Skeletal muscle tissue (tissue), 4 donors: ENCODE data around the gene PLXNB2. TPM values are rescaled to one million over a fixed set of nuclear protein-coding genes. Genes with fewer than 3 reads are reported as not detected.

Experiments used
- H3K27ac ChIP-seq: one replicate; pipeline ENCODE4 v1.7.0; 2013; ENCODE audit warnings: mild to moderate bottlenecking, low read depth, low read length, inconsistent platforms
- H3K27me3 ChIP-seq, 3 donors: one replicate each; pipeline ENCODE4 v1.7.0; 2013; ENCODE audit warnings: low read length in 3 of 3; ENCODE audit not compliant: control insufficient read depth in 3 of 3, insufficient read depth in 3 of 3
- H3K36me3 ChIP-seq, 3 donors: one replicate each; pipeline ENCODE4 v1.7.0; 2013; ENCODE audit warnings: low read length in 3 of 3; ENCODE audit not compliant: control insufficient read depth in 3 of 3, insufficient read depth in 3 of 3
- H3K4me1 ChIP-seq, 3 donors: one replicate each; pipeline ENCODE4 v1.7.0; 2013; ENCODE audit warnings: low read length in 3 of 3, mild to moderate bottlenecking in 3 of 3; ENCODE audit not compliant: control insufficient read depth in 3 of 3, insufficient read depth in 3 of 3
- H3K4me3 ChIP-seq, 3 donors: one replicate each; pipeline ENCODE4 v1.7.0; 2013; ENCODE audit warnings: low read length in 3 of 3
- H3K9ac ChIP-seq, 3 donors: one replicate each; pipeline ENCODE4 v1.7.0; 2013; ENCODE audit warnings: low read length in 3 of 3, mild to moderate bottlenecking in 3 of 3, moderate library complexity in 2 of 3, low read depth in 1 of 3
- H3K9me3 ChIP-seq, 3 donors: one replicate each; pipeline ENCODE4 v1.7.0; 2013; ENCODE audit warnings: low read length in 3 of 3; ENCODE audit not compliant: control insufficient read depth in 3 of 3
- total RNA-seq: library from RNA; depleted of rRNA; stranded (reverse); fragments of >200 nt; gene quantifications from one replicate; pipeline ENCODE4 v1.2.3, GENCODE V29; 2014
- donor health status: Osteomylitis.

The PLXNB2 gene
- total RNA-seq, 1 donor from 2014 or later = 48.5 TPM

DNA sequence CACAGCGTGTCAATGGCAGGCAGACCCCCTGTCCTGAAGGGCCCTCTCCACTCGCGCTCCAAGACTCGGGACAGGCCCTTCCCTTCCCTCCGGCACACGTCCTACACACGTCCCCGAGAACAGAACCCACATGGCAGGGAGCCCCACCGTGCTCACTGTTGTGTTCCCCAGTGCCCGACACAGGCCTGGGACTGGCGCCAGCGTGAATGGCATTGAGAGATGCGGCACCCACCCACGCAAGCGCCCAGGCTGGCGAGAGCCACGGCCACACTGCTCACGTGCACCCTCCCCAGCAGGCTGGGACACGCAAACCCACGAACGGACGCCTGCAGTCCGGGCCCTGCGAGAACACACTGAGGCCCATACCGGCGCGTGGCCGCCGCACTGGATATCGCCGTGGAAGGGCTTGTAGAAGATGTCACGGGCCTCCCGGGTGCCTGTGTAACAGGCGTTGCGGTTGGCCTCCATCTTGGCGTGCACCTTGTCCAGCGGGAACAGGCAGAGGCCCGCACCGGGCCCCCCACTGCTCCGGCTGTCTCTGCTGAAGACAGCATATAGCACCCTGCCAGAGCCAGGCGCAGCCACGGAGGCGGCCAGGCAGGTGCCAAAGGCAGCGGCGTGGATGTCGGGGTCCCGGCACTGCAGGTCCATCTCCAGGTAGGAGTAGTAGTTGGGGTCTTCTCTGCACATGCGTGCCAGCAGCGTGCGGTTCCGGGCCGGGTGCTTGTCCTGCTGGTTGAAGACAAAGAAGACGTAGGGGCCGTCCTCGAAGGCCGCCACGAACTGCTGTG is 18.1 kb downstream of the PLXNB2 start:
- Histone ChIP-seq H3K9me3 (no peaks in the 10 kb centered on the region), H3K27ac (no peak overlapping the region), H3K9ac (no peak overlapping the region), H3K4me1 (peaks cover 8 to 12% (median 9%) of the 10 kb centered on the region in 3 donors), H3K27me3 (peaks cover 0 to 7% (median 0%) of the 10 kb centered on the region in 3 donors), H3K4me3 (no peak overlapping the region), H3K36me3 (peaks cover 23 to 33% (median 26%) of the 10 kb centered on the region in 3 donors)

DNA sequence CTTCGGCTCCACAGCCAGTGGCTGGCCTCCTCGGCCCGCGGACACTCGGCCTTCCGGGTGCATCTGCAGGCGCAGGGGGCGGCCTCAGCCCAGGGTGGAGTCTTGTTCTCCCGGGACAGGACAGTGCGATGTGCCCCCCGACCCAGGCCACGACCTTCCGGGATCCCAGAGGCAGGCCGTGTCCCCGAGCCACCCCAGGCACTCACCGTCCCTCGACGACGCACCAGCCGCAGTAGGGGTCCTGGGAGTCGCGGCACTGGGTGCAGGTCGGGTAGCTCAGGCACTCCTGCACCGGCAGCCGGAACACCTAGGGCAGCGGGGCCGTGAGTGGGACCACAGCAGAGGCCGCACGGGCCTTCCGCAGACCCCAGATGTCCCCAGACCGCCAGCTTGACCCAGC is 19.7 kb downstream of the PLXNB2 start:
- H3K36me3 ChIP-seq = peaks cover 23 to 35% (median 30%) of the 10 kb centered on the region in 3 donors
- no peak overlapping the region for H3K9ac ChIP-seq
- H3K4me3 ChIP-seq = no peak overlapping the region
- no peaks in the 10 kb centered on the region for H3K9me3 ChIP-seq
- peaks cover 0 to 1% (median 0%) of the 10 kb centered on the region in 3 donors for H3K4me1 ChIP-seq
- no peak overlapping the region for H3K27ac ChIP-seq
- H3K27me3 ChIP-seq = peaks cover 0 to 7% (median 0%) of the 10 kb centered on the region in 3 donors

DNA sequence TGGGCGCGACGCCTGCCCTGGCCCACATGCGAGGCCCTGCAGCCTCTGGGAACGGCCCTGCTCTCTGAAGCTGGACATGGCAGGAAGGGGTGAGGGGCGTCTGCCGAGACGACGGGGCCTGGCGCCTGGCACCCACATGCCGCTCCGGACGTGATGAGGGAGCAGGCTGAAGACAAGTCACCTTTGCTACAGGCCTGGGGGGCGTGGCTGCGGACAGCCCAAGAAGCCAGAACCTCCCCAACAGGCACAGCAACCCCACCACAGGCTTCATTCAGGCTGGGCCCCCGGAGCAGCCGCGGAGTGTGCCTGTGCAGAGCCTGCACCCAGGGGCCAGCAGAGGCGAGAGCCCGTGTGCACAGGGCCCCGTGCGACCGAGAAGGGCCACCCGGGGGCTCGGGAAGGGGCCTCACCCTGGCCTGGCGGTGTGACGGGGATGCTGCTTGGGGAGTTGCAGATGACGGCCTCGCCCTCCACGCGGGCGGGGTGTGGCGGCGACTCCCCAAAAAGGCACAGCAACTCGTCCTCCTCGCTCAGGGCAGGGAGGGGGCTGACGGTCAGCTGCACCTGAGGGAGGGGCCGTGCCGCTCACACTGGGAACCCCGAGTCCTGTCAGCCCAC is 20.6 kb downstream of the PLXNB2 start:
- Histone ChIP-seq H3K9ac (no peak overlapping the region), H3K4me1 (no peaks in the 10 kb centered on the region), H3K4me3 (no peak overlapping the region), H3K27me3 (peaks cover 0 to 4% (median 0%) of the 10 kb centered on the region in 3 donors), H3K36me3 (peaks cover 25 to 37% (median 30%) of the 10 kb centered on the region in 3 donors), H3K9me3 (no peaks in the 10 kb centered on the region), H3K27ac (no peak overlapping the region)

DNA sequence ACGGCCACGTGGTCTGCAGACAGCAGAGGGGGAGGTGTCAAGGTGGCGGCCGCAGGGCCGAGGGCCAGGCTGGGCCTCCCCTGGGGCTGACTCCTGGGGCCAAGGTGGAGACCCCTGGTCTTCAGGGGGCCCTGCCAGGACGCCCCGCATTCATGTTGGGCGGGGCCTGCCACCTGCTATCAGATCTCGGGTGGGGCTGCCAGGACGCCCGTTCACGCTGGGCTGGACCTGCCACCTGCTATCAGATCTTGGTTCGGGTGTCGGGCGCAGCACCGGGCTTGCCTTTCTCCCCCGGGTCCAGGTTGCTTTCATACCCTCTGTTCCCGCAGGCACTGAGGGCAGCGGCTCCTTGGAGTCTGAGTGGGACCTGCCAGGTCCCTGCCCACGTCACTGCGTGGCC is 21.2 kb downstream of the PLXNB2 start:
- peaks cover 30 to 40% (median 31%) of the 10 kb centered on the region in 3 donors for H3K36me3 ChIP-seq

DNA sequence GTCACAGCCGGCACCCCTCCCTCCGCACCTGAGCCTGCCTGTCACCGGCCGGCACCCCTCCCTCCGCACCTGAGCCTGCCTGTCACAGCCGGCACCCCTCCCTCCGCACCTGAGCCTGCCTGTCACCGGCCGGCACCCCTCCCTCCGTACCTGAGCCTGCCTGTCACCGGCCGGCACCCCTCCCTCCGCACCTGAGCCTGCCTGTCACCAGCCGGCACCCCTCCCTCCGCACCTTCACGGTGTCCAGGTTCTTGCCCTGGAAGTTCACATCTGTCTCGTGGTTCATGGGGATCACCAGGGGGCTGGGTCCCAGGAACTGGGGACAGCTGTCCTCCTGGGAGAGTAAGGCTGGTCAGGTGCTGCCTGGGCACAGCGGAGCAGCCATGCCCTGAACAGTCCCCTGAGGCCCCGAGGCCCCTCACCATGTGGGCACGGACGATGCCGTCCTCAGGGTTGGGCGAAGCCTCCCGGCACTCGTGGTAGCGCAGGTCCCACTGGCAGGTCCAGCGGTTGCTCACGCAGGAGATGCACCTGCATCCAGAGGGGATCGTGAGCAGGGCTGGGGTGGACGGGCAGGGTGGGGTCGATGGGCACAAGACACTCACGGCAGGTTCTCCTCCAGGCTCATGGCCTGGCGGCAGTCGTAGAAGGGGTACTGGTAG is 21.7 kb downstream of the PLXNB2 start:
- Histone ChIP-seq H3K36me3 (peaks cover 36 to 45% (median 36%) of the 10 kb centered on the region in 3 donors), H3K4me3 (no peak overlapping the region), H3K27ac (no peak overlapping the region), H3K9me3 (no peaks in the 10 kb centered on the region), H3K4me1 (no peaks in the 10 kb centered on the region), H3K9ac (no peak overlapping the region), H3K27me3 (no peaks in the 10 kb centered on the region)

More for the DNA sequence above, 21.2 kb downstream of the PLXNB2 start:
- Histone ChIP-seq H3K4me3 (no peak overlapping the region), H3K27ac (no peak overlapping the region), H3K9ac (no peak overlapping the region), H3K9me3 (no peaks in the 10 kb centered on the region), H3K4me1 (no peaks in the 10 kb centered on the region), H3K27me3 (peaks cover 0 to 2% (median 0%) of the 10 kb centered on the region in 3 donors)

DNA sequence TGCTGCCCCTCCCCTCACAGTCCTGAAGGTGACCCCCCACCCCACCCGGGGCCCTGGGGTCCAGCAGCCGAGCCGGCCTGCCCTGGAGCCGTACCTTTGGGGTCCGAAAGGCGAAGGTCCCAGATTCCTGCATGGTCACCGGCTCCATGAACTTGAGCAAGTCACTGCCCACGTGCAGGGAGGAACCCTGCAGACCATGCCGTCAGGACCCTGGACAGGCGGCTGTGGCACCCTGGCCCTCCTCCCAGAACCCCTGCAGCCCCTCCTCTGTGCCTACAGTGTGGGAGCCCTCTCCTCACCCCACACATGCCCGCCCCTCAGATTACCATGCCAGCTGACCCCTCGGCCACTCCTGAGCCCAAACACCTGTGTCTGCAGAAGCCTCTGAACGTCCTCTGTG is 23.0 kb downstream of the PLXNB2 start:
- no peak overlapping the region for H3K4me3 ChIP-seq
- H3K36me3 ChIP-seq = peaks cover 35 to 44% (median 35%) of the 10 kb centered on the region in 3 donors
- no peaks in the 10 kb centered on the region for H3K4me1 ChIP-seq
- no peaks in the 10 kb centered on the region for H3K27me3 ChIP-seq
- no peaks in the 10 kb centered on the region for H3K9me3 ChIP-seq
- no peak overlapping the region for H3K27ac ChIP-seq
- no peak overlapping the region for H3K9ac ChIP-seq

DNA sequence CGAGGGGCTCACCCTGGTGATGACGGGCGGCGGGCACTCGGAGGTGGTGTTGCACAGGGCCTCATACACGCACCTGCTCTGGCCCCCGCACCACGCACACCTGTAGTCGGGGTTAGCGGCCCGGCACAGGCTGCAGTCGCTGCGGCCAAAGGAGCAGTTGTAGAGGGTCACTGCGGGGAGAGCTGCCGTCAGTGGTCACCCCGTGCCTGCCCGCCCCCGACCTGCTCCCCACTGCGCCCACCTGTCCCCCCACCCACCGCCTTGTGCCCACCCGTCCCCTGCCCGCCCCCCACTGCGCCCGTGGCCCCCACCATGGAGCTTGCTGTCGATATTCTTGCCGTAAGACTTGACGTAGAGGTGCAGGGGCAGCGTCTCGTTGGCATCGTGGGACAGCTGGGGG is 23.6 kb downstream of the PLXNB2 start:
- peaks cover 28 to 44% (median 29%) of the 10 kb centered on the region in 3 donors for H3K36me3 ChIP-seq
- no peaks in the 10 kb centered on the region for H3K27me3 ChIP-seq
- H3K27ac ChIP-seq = no peak overlapping the region
- no peak overlapping the region for H3K4me3 ChIP-seq
- H3K9ac ChIP-seq = no peak overlapping the region
- H3K4me1 ChIP-seq = no peaks in the 10 kb centered on the region
- H3K9me3 ChIP-seq = no peaks in the 10 kb centered on the region

DNA sequence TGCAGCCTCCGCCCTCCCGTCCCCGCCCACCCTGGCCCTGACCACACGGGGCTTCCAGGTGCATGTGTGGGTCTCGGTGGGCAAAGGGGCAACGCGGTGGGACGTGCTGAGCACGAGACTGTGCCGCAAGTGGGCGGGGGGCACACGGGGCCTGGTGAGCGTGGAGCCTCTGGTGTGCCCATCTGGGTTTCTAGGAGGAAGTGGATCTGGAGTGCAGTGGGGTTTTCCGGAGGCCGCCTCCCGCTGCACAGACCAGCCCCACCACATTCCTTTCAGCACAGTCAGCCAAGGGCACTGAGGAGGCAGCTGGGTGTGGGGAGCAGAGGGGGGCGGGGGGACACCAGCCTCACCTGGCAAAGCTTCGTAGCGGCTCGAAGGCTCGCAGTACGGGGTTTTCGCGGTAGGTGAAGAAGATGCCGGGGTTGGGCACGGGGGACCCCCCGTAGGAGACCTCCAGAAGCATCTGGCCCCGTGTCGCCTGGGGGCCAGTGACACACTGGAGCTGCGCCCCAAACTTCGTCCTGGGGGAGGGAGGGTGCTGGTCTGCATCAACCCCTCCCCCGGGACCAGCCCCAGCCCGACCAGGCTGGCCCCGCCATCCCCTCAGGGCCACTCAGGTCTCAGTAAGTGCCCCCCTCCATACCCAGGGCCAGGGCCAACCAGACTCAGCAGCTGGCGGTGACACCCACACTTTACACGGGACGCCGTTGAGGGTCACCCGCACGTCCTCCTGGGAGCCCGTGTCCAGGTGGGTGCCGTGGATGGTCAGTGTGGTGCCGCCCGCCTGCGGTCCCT is 24.9 kb downstream of the PLXNB2 start:
- Histone ChIP-seq H3K4me3 (no peak overlapping the region), H3K9me3 (no peaks in the 10 kb centered on the region), H3K27me3 (no peaks in the 10 kb centered on the region), H3K36me3 (peaks cover 24 to 40% (median 36%) of the 10 kb centered on the region in 3 donors), H3K4me1 (no peaks in the 10 kb centered on the region), H3K27ac (no peak overlapping the region), H3K9ac (no peak overlapping the region)

DNA sequence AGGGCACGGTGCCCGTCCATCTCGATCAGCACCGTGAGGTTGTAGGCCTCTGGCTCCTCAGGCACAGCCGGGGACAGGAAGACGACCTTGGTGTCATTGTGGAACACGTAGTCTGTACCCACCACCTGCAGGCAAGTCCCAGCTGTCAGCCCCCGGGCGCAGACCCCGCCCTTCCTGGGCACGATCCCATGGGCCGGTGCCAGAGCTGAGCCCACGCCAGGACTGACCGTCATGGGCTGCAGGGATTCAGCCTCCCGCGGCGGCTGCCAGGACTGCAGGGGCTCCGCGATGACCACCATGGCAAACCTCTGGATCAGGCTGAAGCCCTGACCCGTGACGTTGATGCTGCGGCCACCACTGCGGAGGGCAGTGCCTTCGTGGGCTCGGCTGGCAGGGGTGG is 25.5 kb downstream of the PLXNB2 start:
- Histone ChIP-seq H3K27me3 (no peaks in the 10 kb centered on the region), H3K4me1 (no peaks in the 10 kb centered on the region), H3K9ac (no peak overlapping the region), H3K9me3 (no peaks in the 10 kb centered on the region), H3K27ac (no peak overlapping the region), H3K4me3 (no peak overlapping the region), H3K36me3 (peaks cover 24 to 40% (median 36%) of the 10 kb centered on the region in 3 donors)
